H9 (cell line): ENCODE data around the gene CAMTA1. TPM values are rescaled to one million over a fixed set of nuclear protein-coding genes. Genes with fewer than 3 reads are reported as not detected.

ENCODE experiments used
- DNase-seq: peaks from one replicate; pipeline ENCODE4 v3.0.0-alpha.2; 2017
- H2AFZ ChIP-seq: one replicate; pipeline ENCODE4 v1.6.1; 2013; ENCODE audit warnings: mild to moderate bottlenecking, low read length, control low read depth, moderate library complexity
- H2AK5ac ChIP-seq: 2 replicates; pipeline ENCODE4 v1.6.1; 2013; ENCODE audit warnings: low read length, control low read depth, mixed read lengths; ENCODE audit not compliant: insufficient read length
- H2BK120ac ChIP-seq: one replicate; pipeline ENCODE4 v1.6.1; 2013; ENCODE audit warnings: low read depth, mild to moderate bottlenecking, low read length, control low read depth, inconsistent platforms; ENCODE audit not compliant: poor library complexity, severe bottlenecking
- H2BK12ac ChIP-seq: 2 replicates; pipeline ENCODE4 v1.6.1; 2013; ENCODE audit warnings: low read length, control low read depth, mixed read lengths, low read depth; ENCODE audit not compliant: insufficient read length
- H2BK15ac ChIP-seq: 2 replicates; pipeline ENCODE4 v1.6.1; 2013; ENCODE audit warnings: low read depth, low read length, control low read depth
- H2BK20ac ChIP-seq: one replicate; pipeline ENCODE4 v1.6.1; 2013; ENCODE audit warnings: low read depth, mild to moderate bottlenecking, low read length, control low read depth, inconsistent platforms; ENCODE audit not compliant: poor library complexity, severe bottlenecking
- H2BK5ac ChIP-seq: 2 replicates; pipeline ENCODE4 v1.6.1; 2013; ENCODE audit warnings: low read length, control low read depth, mixed read lengths; ENCODE audit not compliant: insufficient read length
- H3K14ac ChIP-seq: 2 replicates; pipeline ENCODE4 v1.6.1; 2013; ENCODE audit warnings: low read length, control low read depth; ENCODE audit not compliant: insufficient read depth
- H3K18ac ChIP-seq: 2 replicates; pipeline ENCODE4 v1.6.1; 2013; ENCODE audit warnings: low read depth, mild to moderate bottlenecking, mixed read lengths, low read length, control low read depth; ENCODE audit not compliant: insufficient read length
- H3K23ac ChIP-seq: 2 replicates; pipeline ENCODE4 v1.6.1; 2013; ENCODE audit warnings: low read length, control low read depth, mixed read lengths, low read depth; ENCODE audit not compliant: insufficient read length
- H3K23me2 ChIP-seq: 2 replicates; pipeline ENCODE4 v1.6.1; 2013; ENCODE audit warnings: low read depth, mild to moderate bottlenecking, mixed read lengths, low read length, control low read depth; ENCODE audit not compliant: insufficient read length, poor library complexity, severe bottlenecking
- H3K27ac ChIP-seq: 2 replicates; pipeline ENCODE4 v1.5.1; 2013; ENCODE audit warnings: low read length, control low read depth, mixed read lengths, low read depth; ENCODE audit not compliant: insufficient read length
- H3K27me3 ChIP-seq: 2 replicates; pipeline ENCODE4 v1.6.1; 2013; ENCODE audit warnings: low read length, control low read depth, inconsistent platforms; ENCODE audit not compliant: insufficient read depth
- H3K4ac ChIP-seq: 2 replicates; pipeline ENCODE4 v1.6.1; 2013; ENCODE audit warnings: low read depth, mild to moderate bottlenecking, control low read depth, inconsistent platforms, low read length, moderate library complexity
- H3K4me1 ChIP-seq: 2 replicates; pipeline ENCODE4 v1.6.1; 2013; ENCODE audit warnings: low read length, control low read depth, inconsistent platforms; ENCODE audit not compliant: insufficient read depth
- H3K4me2 ChIP-seq: 2 replicates; pipeline ENCODE4 v1.6.1; 2013; ENCODE audit warnings: low read length, control low read depth, mixed read lengths; ENCODE audit not compliant: insufficient read length, insufficient read depth
- H3K56ac ChIP-seq: 2 replicates; pipeline ENCODE4 v1.6.1; 2013; ENCODE audit warnings: low read depth, mild to moderate bottlenecking, mixed read lengths, low read length, control low read depth; ENCODE audit not compliant: insufficient read length
- H3K79me1 ChIP-seq: 2 replicates; pipeline ENCODE4 v1.6.1; 2013; ENCODE audit warnings: low read depth, mild to moderate bottlenecking, moderate library complexity, low read length, control low read depth, inconsistent platforms; ENCODE audit not compliant: insufficient read depth, poor library complexity, severe bottlenecking
- H3K79me2 ChIP-seq: 2 replicates; pipeline ENCODE4 v1.6.1; 2013; ENCODE audit warnings: low read length, control low read depth, inconsistent platforms; ENCODE audit not compliant: insufficient read depth
- H3K9ac ChIP-seq: 2 replicates; pipeline ENCODE4 v1.6.1; 2013; ENCODE audit warnings: low read length, control low read depth, mixed read lengths; ENCODE audit not compliant: insufficient read length; ENCODE audit errors: extremely low read depth
- H3K9me3 ChIP-seq: one replicate; pipeline ENCODE4 v1.6.1; 2013; ENCODE audit warnings: low read depth, low read length, inconsistent platforms; ENCODE audit not compliant: control insufficient read depth
- H3T11ph ChIP-seq: one replicate; pipeline ENCODE4 v1.6.1; 2013; ENCODE audit warnings: mild to moderate bottlenecking, low read length, control low read depth, inconsistent platforms
- H4K20me1 ChIP-seq: one replicate; pipeline ENCODE4 v1.6.1; 2013; ENCODE audit not compliant: control insufficient read depth, insufficient read length, insufficient read depth
- H4K5ac ChIP-seq: 2 replicates; pipeline ENCODE4 v1.6.1; 2013; ENCODE audit warnings: low read depth, mild to moderate bottlenecking, mixed read lengths, low read length, control low read depth; ENCODE audit not compliant: insufficient read length
- H4K8ac ChIP-seq: replicated peaks from 2 replicates; pipeline ENCODE4 v1.6.1; 2013; ENCODE audit warnings: low read length, control low read depth, mixed read lengths, low read depth; ENCODE audit not compliant: insufficient read length
- H4K91ac ChIP-seq: 2 replicates; pipeline ENCODE4 v1.6.1; 2013; ENCODE audit warnings: low read depth, mild to moderate bottlenecking, moderate library complexity, mixed read lengths, low read length, control low read depth; ENCODE audit not compliant: insufficient read length
- H3K27ac Mint-ChIP-seq, 3 experiments: 2 replicates in 2 of 3; 3 replicates in 1 of 3; pipeline ENCODE4 v1.8.0; 2020 to 2021; ENCODE audit warnings: mixed read lengths in 3 of 3, mild to moderate bottlenecking in 1 of 3, moderate library complexity in 1 of 3
- H3K27me3 Mint-ChIP-seq: 2 replicates; pipeline ENCODE4 v1.8.0; 2021; ENCODE audit warnings: low read depth, mild to moderate bottlenecking, moderate library complexity, mixed read lengths
- H3K36me3 Mint-ChIP-seq, 3 experiments: 2 replicates in 2 of 3; 3 replicates in 1 of 3; pipeline ENCODE4 v1.8.0; 2020 to 2021; ENCODE audit warnings: low read depth in 3 of 3, mixed read lengths in 3 of 3; ENCODE audit not compliant: insufficient read depth in 1 of 3
- H3K4me1 Mint-ChIP-seq, 2 experiments: 2 replicates each; pipeline ENCODE4 v1.8.0; 2020; ENCODE audit warnings: mixed read lengths in 2 of 2
- H3K4me3 Mint-ChIP-seq, 2 experiments: 2 replicates in 1 of 2; 3 replicates in 1 of 2; pipeline ENCODE4 v1.8.0; 2020 to 2021; ENCODE audit warnings: mild to moderate bottlenecking in 2 of 2, mixed read lengths in 2 of 2, moderate library complexity in 1 of 2
- H3K9me3 Mint-ChIP-seq, 2 experiments: 2 replicates in 1 of 2; 3 replicates in 1 of 2; pipeline ENCODE4 v1.8.0; 2020; ENCODE audit warnings: mild to moderate bottlenecking in 2 of 2, mixed read lengths in 2 of 2, moderate library complexity in 1 of 2
- CTCF ChIP-seq: fragments of 200-600 bp; sonication (generic); conservative IDR thresholded peaks from 3 replicates; pipeline ENCODE4 v1.8.0; 2021; ENCODE audit warnings: antibody characterized with exemption, mild to moderate bottlenecking
- WGBS: extraction: QIAGEN DNeasy Blood & Tissue Kit; methylation state at CpG from one replicate; pipeline ENCODE4 v1.1.7; 2013; ENCODE audit warnings: missing lambda C conversion rate, low lambda C conversion rate, mixed read lengths; ENCODE audit not compliant: insufficient read length; ENCODE audit errors: extremely low coverage; 5-methylcytosine and 5-hydroxymethylcytosine counted together
- total RNA-seq: library from RNA; stranded (reverse); gene quantifications from 2 replicates; pipeline ENCODE4 v1.2.1, GENCODE V29; 2021

The CAMTA1 gene
- total RNA-seq, 1 experiment from 2014 or later = 115 TPM

GRCh38 chr1:7504438-7504720 is 719.1 kb downstream of the CAMTA1 start:
- no peaks in the 10 kb centered on the region; the same call in 1 of the 2 replicates for H3K4me1 ChIP-seq
- Mint-ChIP-seq H3K27me3 (no peaks in the 10 kb centered on the region), H3K9me3 (no peaks in the 10 kb centered on the region), H3K36me3 (no peaks in the 10 kb centered on the region), H3K4me1 (peaks cover 8 to 10% of the 10 kb centered on the region in 2 experiments), H3K27ac (no peak overlapping the region), H3K4me3 (no peak overlapping the region)
- H2BK20ac ChIP-seq = no peak overlapping the region
- no peak overlapping the region for H4K8ac ChIP-seq
- H3K9me3 ChIP-seq = no peaks in the 10 kb centered on the region
- no peaks in the 10 kb centered on the region for H3K79me2 ChIP-seq
- H3K23me2 ChIP-seq = no peaks in the 10 kb centered on the region
- H3K18ac ChIP-seq = no peak overlapping the region
- H3K4me2 ChIP-seq = no peak overlapping the region
- no peaks in the 10 kb centered on the region for H4K20me1 ChIP-seq
- H3K56ac ChIP-seq = no peak overlapping the region
- no peak overlapping the region for H3K14ac ChIP-seq
- H3K79me1 ChIP-seq = no peaks in the 10 kb centered on the region
- H4K91ac ChIP-seq = no peak overlapping the region
- H2BK5ac ChIP-seq = no peak overlapping the region
- H3K27ac ChIP-seq = no peak overlapping the region
- WGBS = no CpG with 5 or more reads among the region's 2 CpGs
- no peak overlapping the region for H2AFZ ChIP-seq
- no peaks in the 10 kb centered on the region for H3K27me3 ChIP-seq
- H3K4ac ChIP-seq = no peak overlapping the region
- H4K5ac ChIP-seq = no peak overlapping the region
- H3T11ph ChIP-seq = no peak overlapping the region
- no peak overlapping the region for H2BK120ac ChIP-seq
- no peak overlapping the region for H2AK5ac ChIP-seq
- TF ChIP-seq CTCF = no peak
- H2BK15ac ChIP-seq = no peak overlapping the region
- H2BK12ac ChIP-seq = no peak overlapping the region
- no peak overlapping the region for H3K9ac ChIP-seq
- no peak for DNase-seq
- no peak overlapping the region for H3K23ac ChIP-seq
